Left ventricle myocardium inferior (tissue), 1 donor: Measurements from ENCODE around the gene STK16. TPM values are rescaled to one million over a fixed set of nuclear protein-coding genes. Genes with fewer than 3 reads are reported as not detected.

ENCODE experiments used
- DNase-seq: peaks from one replicate; pipeline ENCODE4 v3.0.0-alpha.2; 2020
- H3K27ac ChIP-seq: fragments of 200-600 bp; replicated peaks from 2 replicates; pipeline ENCODE4 v1.8.0; 2021
- H3K27me3 ChIP-seq: fragments of 200-600 bp; 2 replicates; pipeline ENCODE4 v1.8.0; 2021; ENCODE audit warnings: low read depth
- H3K36me3 ChIP-seq: fragments of 200-600 bp; 2 replicates; pipeline ENCODE4 v1.8.0; 2021
- H3K4me1 ChIP-seq: fragments of 200-600 bp; 2 replicates; pipeline ENCODE4 v1.8.0; 2021
- H3K4me3 ChIP-seq: fragments of 200-600 bp; 2 replicates; pipeline ENCODE4 v1.8.0; 2021; ENCODE audit warnings: mild to moderate bottlenecking, moderate library complexity
- H3K9me3 ChIP-seq: fragments of 200-600 bp; replicated peaks from 2 replicates; pipeline ENCODE4 v1.8.0; 2021
- CTCF ChIP-seq: fragments of 200-600 bp; IDR thresholded peaks from 2 replicates; pipeline ENCODE4 v1.8.0; 2021; ENCODE audit warnings: antibody characterized with exemption, mild to moderate bottlenecking, borderline replicate concordance
- intact Hi-C: fragments of 100-400 bp; cut with micrococcal nuclease; formaldehyde crosslinking; loops from one replicate; pipeline ENCODE4 v1.11.0; 2022
- total RNA-seq: library from RNA; stranded (reverse); fragmentation: NEBNext Ultra II Directional; extraction: Animal tissue kit (Norgen Biotek cat#: 25700); gene quantifications from one replicate; pipeline ENCODE4 v1.2.1, GENCODE V29; 2021
- donor health status: DM: no; HTN: yes; CAD: no; lungs with severe emphysema.

Gene STK16
- total RNA-seq, 1 donor from 2014 or later: 19.2 TPM

- Histone ChIP-seq H3K4me3 (peak overlapping the region; percentile 88), H3K4me1 (peaks cover 67% of the 10 kb centered on the region), H3K27me3 (no peaks in the 10 kb centered on the region), H3K36me3 (peaks cover 35% of the 10 kb centered on the region), H3K27ac (peak overlapping the region; percentile 98), H3K9me3 (no peaks in the 10 kb centered on the region)
- TF ChIP-seq CTCF: no peak
- intact Hi-C loops: no loop called here
- DNase-seq: no peak
Measured at GRCh38 chr2:219278655-219279150, 33.4 kb downstream of the STK16 start.

- peak; percentile 99 for DNase-seq
- Histone ChIP-seq H3K27me3 (no peaks in the 10 kb centered on the region), H3K4me1 (peaks cover 65% of the 10 kb centered on the region), H3K9me3 (no peaks in the 10 kb centered on the region), H3K27ac (peak within 1 kb of the TSS; percentile 98), H3K4me3 (peak within 1 kb of the TSS; percentile 88), H3K36me3 (peaks cover 42% of the 10 kb centered on the region)
- intact Hi-C loops: no loop called here
- TF ChIP-seq CTCF: no peak
Measured at GRCh38 chr2:219279151-219279915, 34.1 kb downstream of the STK16 start, which contains the start of gene DNAJB2. Gene DNAJB2 (plus strand): TSS chr2:219279366. CDS start chr2:219279834, 468 bp downstream.

- Histone ChIP-seq H3K4me1 (peaks cover 70% of the 10 kb centered on the region), H3K9me3 (no peaks in the 10 kb centered on the region), H3K27me3 (no peaks in the 10 kb centered on the region), H3K4me3 (peak overlapping the region; percentile 88), H3K27ac (peak overlapping the region; percentile 98), H3K36me3 (peaks cover 49% of the 10 kb centered on the region)
- TF ChIP-seq CTCF: no peak
- intact Hi-C loops: no loop called here
- no peak for DNase-seq
Measured at GRCh38 chr2:219279916-219280516, 34.7 kb downstream of the STK16 start.

GRCh38 chr2:219280651-219281050, 35.4 kb downstream of the STK16 start:
- no peak for DNase-seq
- no peak for TF ChIP-seq CTCF
- H3K27ac ChIP-seq: peak overlapping the region; percentile 98
- peaks cover 55% of the 10 kb centered on the region for H3K36me3 ChIP-seq
- H3K27me3 ChIP-seq: no peaks in the 10 kb centered on the region
- no peaks in the 10 kb centered on the region for H3K9me3 ChIP-seq
- intact Hi-C loops: no loop called here
- H3K4me1 ChIP-seq: peaks cover 75% of the 10 kb centered on the region
- peak overlapping the region; percentile 88 for H3K4me3 ChIP-seq

GRCh38 chr2:219281588-219281987, 36.3 kb downstream of the STK16 start:
- peaks cover 58% of the 10 kb centered on the region for H3K36me3 ChIP-seq
- H3K4me1 ChIP-seq: peaks cover 81% of the 10 kb centered on the region

More at GRCh38 chr2:219281588-219281987, 36.3 kb downstream of the STK16 start:
- intact Hi-C loops: no loop called here
- Histone ChIP-seq H3K4me3 (no peak overlapping the region), H3K27me3 (no peaks in the 10 kb centered on the region), H3K27ac (no peak overlapping the region), H3K9me3 (no peaks in the 10 kb centered on the region)
- TF ChIP-seq CTCF: no peak
- DNase-seq: no peak
